ENCODE measurements around the gene CACNA1H.

The CACNA1H gene

GRCh38 chr16:1112506-1113184, 40.3 kb upstream of the CACNA1H start:
- TF ChIP-seq CTCF (IDR thresholded peaks at IDR 0.05), result no peak
- Histone ChIP-seq H3K27ac (no peak overlapping the region), H3K4me3 (ENCODE audit: low read depth, low read length) (no peak overlapping the region), H3K9ac (no peak overlapping the region), H3K36me3 (ENCODE audit: control insufficient read depth, insufficient read depth, low read length) (no peaks in the 10 kb centered on the region), H3K4me1 (no peaks in the 10 kb centered on the region), H3K4me2 (ENCODE audit: low read length) (no peak overlapping the region), H2AFZ (no peak overlapping the region), H3K9me3 (ENCODE audit: control insufficient read depth, low read length) (no peaks in the 10 kb centered on the region), H3K79me2 (no peaks in the 10 kb centered on the region), H3K27me3 (ENCODE audit: control insufficient read depth, insufficient read depth, low read length) (no peaks in the 10 kb centered on the region)

GRCh38 chr16:1113489-1113888, 39.4 kb upstream of the CACNA1H start:
- H3K4me1 ChIP-seq, result no peaks in the 10 kb centered on the region
- no peak overlapping the region for H3K4me3 ChIP-seq (ENCODE audit: low read depth, low read length)
- no peaks in the 10 kb centered on the region for H3K9me3 ChIP-seq (ENCODE audit: control insufficient read depth, low read length)
- no peak overlapping the region for H3K27ac ChIP-seq
- no peak for TF ChIP-seq CTCF (IDR thresholded peaks at IDR 0.05)
- H3K36me3 ChIP-seq (ENCODE audit: control insufficient read depth, insufficient read depth, low read length), result no peaks in the 10 kb centered on the region
- H3K27me3 ChIP-seq (ENCODE audit: control insufficient read depth, insufficient read depth, low read length), result no peaks in the 10 kb centered on the region
- no peak overlapping the region for H3K9ac ChIP-seq
- no peak overlapping the region for H3K4me2 ChIP-seq (ENCODE audit: low read length)
- no peak overlapping the region for H2AFZ ChIP-seq
- H3K79me2 ChIP-seq, result no peaks in the 10 kb centered on the region

GRCh38 chr16:1113889-1114526, 38.9 kb upstream of the CACNA1H start:
- TF ChIP-seq CTCF (IDR thresholded peaks at IDR 0.05), result no peak
- no peak overlapping the region for H3K9ac ChIP-seq
- H3K36me3 ChIP-seq (ENCODE audit: control insufficient read depth, insufficient read depth, low read length), result no peaks in the 10 kb centered on the region
- no peak overlapping the region for H3K4me2 ChIP-seq (ENCODE audit: low read length)
- no peaks in the 10 kb centered on the region for H3K79me2 ChIP-seq
- H3K9me3 ChIP-seq (ENCODE audit: control insufficient read depth, low read length), result no peaks in the 10 kb centered on the region
- H3K4me1 ChIP-seq, result no peaks in the 10 kb centered on the region
- no peak overlapping the region for H2AFZ ChIP-seq
- no peaks in the 10 kb centered on the region for H3K27me3 ChIP-seq (ENCODE audit: control insufficient read depth, insufficient read depth, low read length)
- H3K27ac ChIP-seq, result no peak overlapping the region
- H3K4me3 ChIP-seq (ENCODE audit: low read depth, low read length), result no peak overlapping the region

- no peak for TF ChIP-seq CTCF (IDR thresholded peaks at IDR 0.05)
These were observed 36.2 kb upstream of the CACNA1H start for GRCh38 chr16:1116693-1117077.

More at GRCh38 chr16:1116693-1117077, 36.2 kb upstream of the CACNA1H start:
- H3K4me2 ChIP-seq (ENCODE audit: low read length), result no peak overlapping the region
- no peaks in the 10 kb centered on the region for H3K79me2 ChIP-seq
- no peak overlapping the region for H3K4me3 ChIP-seq (ENCODE audit: low read depth, low read length)
- no peak overlapping the region for H2AFZ ChIP-seq
- H3K36me3 ChIP-seq (ENCODE audit: control insufficient read depth, insufficient read depth, low read length), result no peaks in the 10 kb centered on the region
- H3K27ac ChIP-seq, result no peak overlapping the region
- no peaks in the 10 kb centered on the region for H3K27me3 ChIP-seq (ENCODE audit: control insufficient read depth, insufficient read depth, low read length)
- no peak overlapping the region for H3K9ac ChIP-seq
- H3K4me1 ChIP-seq, result no peaks in the 10 kb centered on the region
- no peaks in the 10 kb centered on the region for H3K9me3 ChIP-seq (ENCODE audit: control insufficient read depth, low read length)
